Erythroblast (primary cell): ENCODE measurements around the gene ATOH8.

ENCODE experiments used
- GATA1 ChIP-seq: IDR thresholded peaks from 2 replicates; pipeline ENCODE4 v1.6.1; 2011; ENCODE audit warnings: low read depth, mild to moderate bottlenecking, control low read depth, low read length, moderate library complexity
- POLR2A ChIP-seq: IDR thresholded peaks from 2 replicates; pipeline ENCODE4 v1.6.1; 2011; ENCODE audit warnings: mild to moderate bottlenecking, low read length

GRCh38 chr2:85797921-85798320, 44.1 kb downstream of the ATOH8 start:
- no peak for TF ChIP-seq POLR2A
- no peak for TF ChIP-seq GATA1
